ENCODE measurements around the gene WWC2.

Gene WWC2

DNA sequence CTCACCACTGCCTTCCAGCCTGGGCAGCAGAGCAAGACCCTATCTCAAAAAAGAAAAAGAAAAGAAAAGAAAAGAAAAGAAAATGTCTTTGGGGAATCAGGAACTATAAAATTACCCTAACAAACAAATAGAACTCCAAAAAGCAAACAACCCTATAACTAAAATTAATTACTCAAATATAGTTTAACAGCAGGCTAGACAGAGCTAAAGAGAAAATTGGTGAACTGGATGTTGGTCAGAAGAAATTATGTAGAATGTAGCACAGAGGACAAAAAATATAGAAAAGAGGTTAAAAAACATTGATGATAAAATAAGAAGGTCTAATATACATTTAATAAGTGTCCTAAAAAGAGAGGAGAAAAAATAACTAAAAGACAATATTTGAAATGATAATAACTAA, 27.8 kb upstream of the WWC2 start:
- Histone ChIP-seq H3K27ac (no peak overlapping the region), H3K36me3 (no peaks in the 10 kb centered on the region), H3K4me1 (ENCODE audit: control insufficient read depth in 1 of 2, insufficient read depth in 1 of 2, low read depth in 1 of 2, low read length in 1 of 2) (no peaks in the 10 kb centered on the region), H3K4me3 (ENCODE audit: low read depth in 1 of 2, low read length in 1 of 2) (no peak overlapping the region), H3K27me3 (peaks cover 5% of the 10 kb centered on the region), H3K9me3 (no peaks in the 10 kb centered on the region)
- TF ChIP-seq, protein P1, sequence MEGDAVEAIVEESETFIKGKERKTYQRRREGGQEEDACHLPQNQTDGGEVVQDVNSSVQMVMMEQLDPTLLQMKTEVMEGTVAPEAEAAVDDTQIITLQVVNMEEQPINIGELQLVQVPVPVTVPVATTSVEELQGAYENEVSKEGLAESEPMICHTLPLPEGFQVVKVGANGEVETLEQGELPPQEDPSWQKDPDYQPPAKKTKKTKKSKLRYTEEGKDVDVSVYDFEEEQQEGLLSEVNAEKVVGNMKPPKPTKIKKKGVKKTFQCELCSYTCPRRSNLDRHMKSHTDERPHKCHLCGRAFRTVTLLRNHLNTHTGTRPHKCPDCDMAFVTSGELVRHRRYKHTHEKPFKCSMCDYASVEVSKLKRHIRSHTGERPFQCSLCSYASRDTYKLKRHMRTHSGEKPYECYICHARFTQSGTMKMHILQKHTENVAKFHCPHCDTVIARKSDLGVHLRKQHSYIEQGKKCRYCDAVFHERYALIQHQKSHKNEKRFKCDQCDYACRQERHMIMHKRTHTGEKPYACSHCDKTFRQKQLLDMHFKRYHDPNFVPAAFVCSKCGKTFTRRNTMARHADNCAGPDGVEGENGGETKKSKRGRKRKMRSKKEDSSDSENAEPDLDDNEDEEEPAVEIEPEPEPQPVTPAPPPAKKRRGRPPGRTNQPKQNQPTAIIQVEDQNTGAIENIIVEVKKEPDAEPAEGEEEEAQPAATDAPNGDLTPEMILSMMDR (IDR thresholded peaks at IDR 0.05): no peak

DNA sequence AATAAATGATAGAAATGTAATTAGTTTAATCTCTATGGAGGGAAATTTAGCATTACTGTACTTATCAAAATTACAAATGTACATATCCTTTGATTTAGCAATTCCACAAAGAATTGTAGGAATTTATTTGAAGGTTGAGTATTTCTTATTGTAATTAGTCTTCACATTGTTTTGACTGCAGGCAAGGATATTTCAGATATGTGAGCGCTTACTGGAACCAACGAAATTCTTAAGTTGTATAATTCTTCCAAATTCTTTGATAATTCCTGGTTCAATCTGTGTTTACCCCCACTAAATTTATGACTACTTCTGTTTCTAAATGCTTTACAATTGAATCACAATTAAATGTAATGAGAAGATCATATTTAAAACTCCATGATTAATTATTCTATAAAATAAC, 26.9 kb upstream of the WWC2 start:
- Histone ChIP-seq H3K36me3 (no peaks in the 10 kb centered on the region), H3K4me3 (ENCODE audit: low read depth in 1 of 2, low read length in 1 of 2) (no peak overlapping the region), H3K27ac (no peak overlapping the region), H3K27me3 (peaks cover 5% of the 10 kb centered on the region), H3K9me3 (no peaks in the 10 kb centered on the region), H3K4me1 (ENCODE audit: control insufficient read depth in 1 of 2, insufficient read depth in 1 of 2, low read depth in 1 of 2, low read length in 1 of 2) (no peaks in the 10 kb centered on the region)
- TF ChIP-seq, protein P1 (IDR thresholded peaks at IDR 0.05): no peak

GRCh38 chr4:183073838-183074145, 25.3 kb upstream of the WWC2 start:
- TF ChIP-seq, protein P1 (IDR thresholded peaks at IDR 0.05): no peak
- peaks cover 5% of the 10 kb centered on the region for H3K27me3 ChIP-seq
- H3K27ac ChIP-seq: no peak overlapping the region

GRCh38 chr4:183074288-183074990, 24.6 kb upstream of the WWC2 start:
- Histone ChIP-seq H3K27ac (no peak overlapping the region), H3K4me1 (ENCODE audit: control insufficient read depth in 1 of 2, insufficient read depth in 1 of 2, low read depth in 1 of 2, low read length in 1 of 2) (no peaks in the 10 kb centered on the region), H3K9me3 (no peaks in the 10 kb centered on the region), H3K27me3 (peaks cover 5% of the 10 kb centered on the region), H3K4me3 (ENCODE audit: low read depth in 1 of 2, low read length in 1 of 2) (no peak overlapping the region), H3K36me3 (no peaks in the 10 kb centered on the region)
- TF ChIP-seq, protein P1 (IDR thresholded peaks at IDR 0.05): no peak

More at GRCh38 chr4:183073838-183074145, 25.3 kb upstream of the WWC2 start:
- Histone ChIP-seq H3K36me3 (no peaks in the 10 kb centered on the region), H3K9me3 (no peaks in the 10 kb centered on the region), H3K4me1 (ENCODE audit: control insufficient read depth in 1 of 2, insufficient read depth in 1 of 2, low read depth in 1 of 2, low read length in 1 of 2) (no peaks in the 10 kb centered on the region), H3K4me3 (ENCODE audit: low read depth in 1 of 2, low read length in 1 of 2) (no peak overlapping the region)

- no peaks in the 10 kb centered on the region for H3K9me3 ChIP-seq
- no peaks in the 10 kb centered on the region for H3K36me3 ChIP-seq
- TF ChIP-seq, protein P1 (IDR thresholded peaks at IDR 0.05): no peak
- H3K27ac ChIP-seq: no peak overlapping the region
- no peak overlapping the region for H3K4me3 ChIP-seq (ENCODE audit: low read depth in 1 of 2, low read length in 1 of 2)
- peaks cover 5% of the 10 kb centered on the region for H3K27me3 ChIP-seq
- H3K4me1 ChIP-seq (ENCODE audit: control insufficient read depth in 1 of 2, insufficient read depth in 1 of 2, low read depth in 1 of 2, low read length in 1 of 2): no peaks in the 10 kb centered on the region
Observed at GRCh38 chr4:183078634-183079033, 20.4 kb upstream of the WWC2 start.

Measured in neutrophil (primary cell).